Parathyroid adenoma (tissue), 2 donors: ENCODE measurements around the gene STK32C.

Experiments
- H2AFZ ChIP-seq: fragments of 300-600 bp; sonication (generic); one replicate; pipeline ENCODE4 v1.7.0; 2017; ENCODE audit warnings: antibody characterized with exemption, mild to moderate bottlenecking
- H3K27ac ChIP-seq: fragments of 300-600 bp; sonication (generic); one replicate; pipeline ENCODE4 v1.7.0; 2017
- H3K27me3 ChIP-seq: fragments of 300-600 bp; sonication (generic); one replicate; pipeline ENCODE4 v1.7.0; 2017; ENCODE audit warnings: low read length; ENCODE audit not compliant: control insufficient read depth, insufficient read depth
- H3K36me3 ChIP-seq: fragments of 300-600 bp; sonication (generic); one replicate; pipeline ENCODE4 v1.7.0; 2017; ENCODE audit warnings: low read length; ENCODE audit not compliant: control insufficient read depth, insufficient read depth
- H3K4me1 ChIP-seq: fragments of 300-600 bp; sonication (generic); one replicate; pipeline ENCODE4 v1.7.0; 2017; ENCODE audit warnings: control low read depth
- H3K4me2 ChIP-seq: fragments of 300-600 bp; sonication (generic); one replicate; pipeline ENCODE4 v1.7.0; 2017; ENCODE audit warnings: low read length
- H3K4me3 ChIP-seq: fragments of 300-600 bp; sonication (generic); one replicate; pipeline ENCODE4 v1.7.0; 2017; ENCODE audit warnings: low read depth, low read length
- H3K79me2 ChIP-seq: fragments of 300-600 bp; sonication (generic); one replicate; pipeline ENCODE4 v1.7.0; 2017; ENCODE audit warnings: control low read depth
- H3K9ac ChIP-seq: fragments of 300-600 bp; sonication (generic); one replicate; pipeline ENCODE4 v1.7.0; 2017; ENCODE audit warnings: mild to moderate bottlenecking
- H3K9me3 ChIP-seq: fragments of 300-600 bp; sonication (generic); one replicate; pipeline ENCODE4 v1.7.0; 2017; ENCODE audit warnings: low read length; ENCODE audit not compliant: control insufficient read depth
- CTCF ChIP-seq: fragments of 300-600 bp; sonication (generic); IDR thresholded peaks from one replicate; pipeline ENCODE4 v1.7.0; 2017; ENCODE audit warnings: antibody characterized with exemption, mild to moderate bottlenecking
- donor health status: primary hyperparathyroidism.

Gene STK32C

DNA sequence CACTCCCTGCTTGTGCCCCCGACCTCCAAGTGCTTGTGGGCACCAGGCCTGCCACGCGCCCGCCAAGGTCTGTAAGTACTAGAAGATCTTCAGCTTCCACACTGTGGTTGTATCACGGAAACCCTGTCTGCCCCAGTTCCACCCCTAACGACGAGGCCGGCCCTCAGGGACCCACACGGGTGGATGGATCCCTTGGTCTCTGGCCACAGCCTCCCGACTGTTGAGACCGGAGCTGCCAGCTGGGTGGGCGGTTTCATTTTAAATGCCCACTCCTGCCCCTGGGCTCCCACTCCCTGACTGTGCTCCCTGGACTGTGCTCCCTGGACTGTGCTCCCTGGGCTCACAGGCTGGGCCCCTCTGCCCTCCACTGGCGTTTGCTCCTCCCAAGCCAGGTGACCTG is 70.9 kb downstream of the STK32C start:
- Histone ChIP-seq H3K4me2 (no peak overlapping the region), H3K4me3 (no peak overlapping the region)

GRCh38 chr10:132236161-132236560 is 71.6 kb downstream of the STK32C start:
- Histone ChIP-seq H3K9me3 (no peaks in the 10 kb centered on the region), H3K4me3 (no peak overlapping the region), H3K27me3 (no peaks in the 10 kb centered on the region), H3K27ac (no peak overlapping the region), H3K4me1 (no peaks in the 10 kb centered on the region), H3K79me2 (no peaks in the 10 kb centered on the region), H3K36me3 (no peaks in the 10 kb centered on the region), H3K9ac (no peak overlapping the region), H2AFZ (no peak overlapping the region), H3K4me2 (no peak overlapping the region)
- TF ChIP-seq CTCF, result no peak

More for the DNA sequence above, 70.9 kb downstream of the STK32C start:
- TF ChIP-seq CTCF, result no peak
- Histone ChIP-seq H3K9ac (no peak overlapping the region), H3K79me2 (no peaks in the 10 kb centered on the region), H3K4me1 (no peaks in the 10 kb centered on the region), H3K27me3 (no peaks in the 10 kb centered on the region), H2AFZ (no peak overlapping the region), H3K36me3 (no peaks in the 10 kb centered on the region), H3K9me3 (no peaks in the 10 kb centered on the region), H3K27ac (no peak overlapping the region)

DNA sequence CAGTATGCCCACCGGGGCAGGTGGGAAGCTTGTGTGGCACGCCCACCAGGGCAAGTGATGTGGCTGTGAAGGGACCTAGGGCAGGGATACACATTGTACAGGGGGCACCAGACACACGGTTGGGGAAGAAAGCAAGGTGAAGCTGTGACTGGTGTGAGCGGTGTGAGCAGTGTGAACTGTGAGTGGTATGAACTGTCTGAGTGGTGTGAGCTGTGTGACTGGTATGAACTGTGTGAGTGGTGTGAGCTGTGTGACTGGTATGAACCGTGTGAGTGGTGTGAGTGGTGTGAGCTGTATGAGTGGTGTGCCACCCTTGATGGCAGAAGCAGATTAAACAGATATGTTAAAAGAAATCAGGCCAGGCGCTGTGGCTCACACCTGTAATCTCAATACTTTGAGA is 72.9 kb downstream of the STK32C start:
- TF ChIP-seq CTCF, result no peak

GRCh38 chr10:132233501-132234085 is 74.2 kb downstream of the STK32C start:
- no peak overlapping the region for H3K9ac ChIP-seq
- no peaks in the 10 kb centered on the region for H3K27me3 ChIP-seq
- TF ChIP-seq CTCF, result no peak
- H3K79me2 ChIP-seq, result no peaks in the 10 kb centered on the region
- no peak overlapping the region for H2AFZ ChIP-seq
- H3K4me2 ChIP-seq, result no peak overlapping the region
- H3K9me3 ChIP-seq, result no peaks in the 10 kb centered on the region
- H3K4me3 ChIP-seq, result no peak overlapping the region
- no peak overlapping the region for H3K27ac ChIP-seq
- H3K4me1 ChIP-seq, result no peaks in the 10 kb centered on the region
- H3K36me3 ChIP-seq, result no peaks in the 10 kb centered on the region

More for the DNA sequence above, 72.9 kb downstream of the STK32C start:
- Histone ChIP-seq H3K36me3 (no peaks in the 10 kb centered on the region), H2AFZ (no peak overlapping the region), H3K9ac (no peak overlapping the region), H3K4me2 (no peak overlapping the region), H3K27me3 (no peaks in the 10 kb centered on the region), H3K4me3 (no peak overlapping the region), H3K27ac (no peak overlapping the region), H3K9me3 (no peaks in the 10 kb centered on the region), H3K4me1 (no peaks in the 10 kb centered on the region), H3K79me2 (no peaks in the 10 kb centered on the region)

DNA sequence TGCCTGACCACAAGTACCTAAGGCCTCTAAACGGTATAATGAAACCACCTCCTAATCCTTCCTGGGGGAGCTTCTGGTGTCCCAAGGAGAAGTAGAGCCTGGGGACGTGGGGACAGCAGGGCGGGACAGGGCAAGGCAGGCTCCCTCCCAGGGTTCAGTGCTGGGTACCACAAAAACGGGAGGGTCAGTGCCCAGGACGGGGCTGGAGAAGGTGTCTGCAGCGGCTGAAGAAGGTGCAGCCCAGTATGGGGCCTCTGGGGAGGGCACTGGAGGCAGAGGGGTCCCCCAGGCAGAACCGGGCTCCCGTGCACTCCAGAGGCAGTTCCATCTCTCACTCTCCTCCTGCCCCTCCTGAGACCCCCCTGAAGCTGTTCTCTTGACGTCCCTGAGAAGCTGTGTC is 74.8 kb downstream of the STK32C start:
- H3K36me3 ChIP-seq, result no peaks in the 10 kb centered on the region
- no peaks in the 10 kb centered on the region for H3K27me3 ChIP-seq
- H3K4me3 ChIP-seq, result no peak overlapping the region
- no peak overlapping the region for H3K4me2 ChIP-seq
- TF ChIP-seq CTCF, result no peak
- H3K27ac ChIP-seq, result no peak overlapping the region
- H3K4me1 ChIP-seq, result no peaks in the 10 kb centered on the region
- no peak overlapping the region for H3K9ac ChIP-seq
- H2AFZ ChIP-seq, result no peak overlapping the region
- H3K79me2 ChIP-seq, result no peaks in the 10 kb centered on the region
- no peaks in the 10 kb centered on the region for H3K9me3 ChIP-seq
